Measurements from ENCODE around the gene RGS18. TPM values are rescaled to one million over a fixed set of nuclear protein-coding genes. Genes with fewer than 3 reads are reported as not detected.

The RGS18 gene
- total and polyA plus RNA-seq, 2 donors from 2014 or later = 0.34 to 6.2 TPM

DNA sequence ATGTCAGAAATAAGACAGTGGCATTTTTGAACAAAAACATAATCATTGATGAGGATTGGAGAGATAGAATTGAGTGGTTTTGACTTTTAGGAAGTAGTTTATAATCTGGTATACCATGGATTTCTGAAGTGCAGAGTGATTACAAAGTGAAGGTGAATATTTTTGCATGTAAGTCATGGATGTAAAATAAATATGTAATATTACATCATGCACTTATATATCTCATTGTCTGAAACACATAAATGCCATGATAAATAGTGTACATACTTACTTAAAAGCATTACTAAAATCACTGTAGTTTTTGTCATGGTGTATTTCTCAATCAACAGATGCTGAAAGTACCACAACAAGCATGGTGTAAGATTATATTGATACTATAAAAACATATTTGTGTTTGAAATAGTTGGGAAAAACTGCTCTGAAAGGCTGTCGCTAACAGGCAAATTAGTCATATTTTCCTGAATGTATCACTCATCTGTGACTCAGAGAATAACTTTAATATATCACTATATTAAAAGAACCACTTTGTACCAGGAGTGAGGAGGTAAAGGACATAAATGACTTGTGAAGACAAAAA, 24.8 kb upstream of the RGS18 start:
- Histone ChIP-seq H3K36me3 (ENCODE audit: control insufficient read depth in 2 of 3, insufficient read depth in 3 of 3, low read length in 3 of 3) (no peaks in the 10 kb centered on the region), H3K4me3 (ENCODE audit: low read length in 3 of 3) (no peak overlapping the region), H3K9ac (ENCODE audit: low read length in 3 of 3) (no peak overlapping the region), H3K4me1 (ENCODE audit: control insufficient read depth in 2 of 3, insufficient read depth in 2 of 3, low read depth in 1 of 3, low read length in 3 of 3) (no peaks in the 10 kb centered on the region), H3K9me3 (ENCODE audit: control insufficient read depth in 2 of 3, insufficient read depth in 1 of 3, low read length in 3 of 3) (no peaks in the 10 kb centered on the region), H3K27ac (ENCODE audit: low read depth in 2 of 2, low read length in 2 of 2) (no peak overlapping the region), H3K27me3 (ENCODE audit: control insufficient read depth, insufficient read depth, low read length) (no peaks in the 10 kb centered on the region)
- intact Hi-C loops (cut with DNase I) = no loop called here
- DNase-seq = no peak
- FAIRE-seq = no peak
- no peak for TF ChIP-seq CTCF (IDR thresholded peaks at IDR 0.05; ENCODE audit: borderline replicate concordance, extremely low read depth, insufficient read depth)

GRCh38 chr1:192140382-192140781, 17.9 kb upstream of the RGS18 start:
- TF ChIP-seq CTCF (IDR thresholded peaks at IDR 0.05; ENCODE audit: borderline replicate concordance, extremely low read depth, insufficient read depth) = no peak
- no peaks in the 10 kb centered on the region for H3K36me3 ChIP-seq (ENCODE audit: control insufficient read depth in 2 of 3, insufficient read depth in 3 of 3, low read length in 3 of 3)
- H3K9me3 ChIP-seq (ENCODE audit: control insufficient read depth in 2 of 3, insufficient read depth in 1 of 3, low read length in 3 of 3) = no peaks in the 10 kb centered on the region
- FAIRE-seq (no peak), DNase-seq (no peak)
- no peak overlapping the region for H3K4me3 ChIP-seq (ENCODE audit: low read length in 3 of 3)
- H3K27ac ChIP-seq (ENCODE audit: low read depth in 2 of 2, low read length in 2 of 2) = no peak overlapping the region
- H3K27me3 ChIP-seq (ENCODE audit: control insufficient read depth, insufficient read depth, low read length) = no peaks in the 10 kb centered on the region
- no peaks in the 10 kb centered on the region for H3K4me1 ChIP-seq (ENCODE audit: control insufficient read depth in 2 of 3, insufficient read depth in 2 of 3, low read depth in 1 of 3, low read length in 3 of 3)
- no peak overlapping the region for H3K9ac ChIP-seq (ENCODE audit: low read length in 3 of 3)
- intact Hi-C loops (cut with DNase I) = no loop called here

DNA sequence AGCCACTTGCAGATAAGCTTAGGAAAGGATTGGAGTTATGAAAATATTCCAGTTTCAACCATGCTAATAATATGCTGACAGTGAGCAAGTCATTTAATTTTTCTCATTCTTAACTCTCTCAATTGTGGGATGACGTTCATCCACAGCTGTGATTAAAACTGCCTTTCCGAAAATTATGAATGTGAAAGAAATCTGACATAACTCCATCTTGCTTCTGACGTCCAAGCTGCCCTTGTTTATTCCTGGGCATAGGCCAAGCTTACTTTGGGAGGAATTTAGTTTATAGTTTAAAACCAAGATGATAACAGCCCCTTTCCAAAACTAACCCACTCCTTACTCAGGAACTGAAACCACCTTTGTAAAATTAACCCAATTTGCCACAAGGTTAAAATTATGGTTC, 11.0 kb upstream of the RGS18 start:
- no peak overlapping the region for H3K9ac ChIP-seq (ENCODE audit: low read length in 3 of 3)
- no peaks in the 10 kb centered on the region for H3K4me1 ChIP-seq (ENCODE audit: control insufficient read depth in 2 of 3, insufficient read depth in 2 of 3, low read depth in 1 of 3, low read length in 3 of 3)
- TF ChIP-seq CTCF (IDR thresholded peaks at IDR 0.05; ENCODE audit: borderline replicate concordance, extremely low read depth, insufficient read depth) = no peak
- H3K36me3 ChIP-seq (ENCODE audit: control insufficient read depth in 2 of 3, insufficient read depth in 3 of 3, low read length in 3 of 3) = no peaks in the 10 kb centered on the region
- intact Hi-C loops (cut with DNase I) = no loop called here
- no peak for FAIRE-seq
- DNase-seq = no peak
- no peak overlapping the region for H3K4me3 ChIP-seq (ENCODE audit: low read length in 3 of 3)
- no peak overlapping the region for H3K27ac ChIP-seq (ENCODE audit: low read depth in 2 of 2, low read length in 2 of 2)
- H3K9me3 ChIP-seq (ENCODE audit: control insufficient read depth in 2 of 3, insufficient read depth in 1 of 3, low read length in 3 of 3) = no peaks in the 10 kb centered on the region
- no peaks in the 10 kb centered on the region for H3K27me3 ChIP-seq (ENCODE audit: control insufficient read depth, insufficient read depth, low read length)

- H3K9ac ChIP-seq (ENCODE audit: low read length in 3 of 3) = no peak overlapping the region
- no peaks in the 10 kb centered on the region for H3K9me3 ChIP-seq (ENCODE audit: control insufficient read depth in 2 of 3, insufficient read depth in 1 of 3, low read length in 3 of 3)
- intact Hi-C loops (cut with DNase I) = no loop called here
- no peaks in the 10 kb centered on the region for H3K36me3 ChIP-seq (ENCODE audit: control insufficient read depth in 2 of 3, insufficient read depth in 3 of 3, low read length in 3 of 3)
- no peaks in the 10 kb centered on the region for H3K27me3 ChIP-seq (ENCODE audit: control insufficient read depth, insufficient read depth, low read length)
- FAIRE-seq (no peak), DNase-seq (no peak)
- no peak for TF ChIP-seq CTCF (IDR thresholded peaks at IDR 0.05; ENCODE audit: borderline replicate concordance, extremely low read depth, insufficient read depth)
- H3K4me3 ChIP-seq (ENCODE audit: low read length in 3 of 3) = no peak overlapping the region
- H3K27ac ChIP-seq (ENCODE audit: low read depth in 2 of 2, low read length in 2 of 2) = no peak overlapping the region
- H3K4me1 ChIP-seq (ENCODE audit: control insufficient read depth in 2 of 3, insufficient read depth in 2 of 3, low read depth in 1 of 3, low read length in 3 of 3) = no peaks in the 10 kb centered on the region
These were observed 10.6 kb upstream of the RGS18 start for GRCh38 chr1:192147696-192148095.

Measured in kidney (tissue), 14 donors.